ENCODE data around the gene KCTD12.
"Not testable (repeated sequence)": the region's sequence is repeated elsewhere in the genome, so short reads cannot be mapped to it uniquely, and the experiment has no call there.

KCTD12 gene

DNA sequence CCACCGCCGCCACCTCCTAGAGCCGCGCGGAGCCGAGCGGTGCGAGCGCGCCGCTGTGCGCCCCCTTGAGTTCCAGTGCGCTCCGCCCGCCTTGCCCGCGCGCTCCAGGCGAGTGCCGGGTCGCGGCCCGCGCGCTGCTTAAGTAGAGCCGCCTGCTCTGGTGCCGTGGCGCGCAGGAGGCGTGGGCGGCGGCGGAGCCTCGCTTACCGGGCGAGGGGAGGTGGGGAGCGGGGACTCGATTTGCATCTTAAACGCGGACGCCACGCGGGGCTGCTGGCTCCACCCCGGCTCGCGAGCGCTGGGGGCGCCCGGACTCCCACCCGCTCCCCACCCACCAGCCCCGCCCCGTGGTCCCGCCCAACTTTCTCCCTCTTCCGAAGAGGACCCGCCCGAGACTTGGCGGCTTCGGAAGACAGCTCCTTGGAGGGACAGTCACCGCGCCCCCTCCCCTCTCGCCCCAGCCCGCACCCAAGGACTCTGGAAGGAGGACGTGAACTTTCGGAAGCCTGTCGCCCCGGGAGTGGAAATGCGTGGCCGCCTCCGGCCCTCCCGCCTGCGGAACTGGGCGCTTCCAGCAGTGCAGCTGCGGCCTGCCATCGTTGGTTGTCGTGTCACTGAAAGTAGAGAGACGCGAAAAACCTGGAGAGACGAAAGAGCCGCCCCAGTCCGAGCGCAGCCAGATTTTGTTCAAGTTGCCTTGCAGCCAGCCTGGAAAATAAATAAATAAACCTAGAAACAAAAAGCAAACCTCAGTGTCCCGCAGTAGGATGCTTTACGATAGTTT lies at the start of gene KCTD12:
TSS of gene KCTD12 (minus strand) at position 114 of the 784 bp plus-strand sequence. CDS start 257 bp downstream, outside the sequence.
- in situ Hi-C loops (cut with MboI; ENCODE audit: low sequenced_read_pairs): no loop called here

DNA sequence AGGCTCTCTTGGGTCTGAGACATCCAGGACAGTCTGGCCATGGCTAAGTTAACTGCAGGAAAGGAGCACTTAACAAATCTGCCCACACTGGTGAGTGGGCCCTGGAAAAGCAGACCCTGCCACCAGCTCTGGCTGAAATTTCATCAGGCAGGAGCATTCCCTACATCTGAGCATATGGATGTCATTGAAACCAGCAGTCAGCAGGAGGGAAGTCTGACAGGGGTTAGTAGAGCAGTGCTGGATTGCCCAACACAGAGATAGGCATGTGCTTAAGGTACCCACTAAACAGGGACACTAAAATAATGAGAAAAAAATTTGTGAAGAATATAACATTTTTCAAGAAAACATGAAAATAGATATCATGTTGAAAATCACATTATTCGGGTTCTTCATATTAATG lies 48.5 kb upstream of the KCTD12 start:
- in situ Hi-C loops (cut with MboI; ENCODE audit: low sequenced_read_pairs): no loop called here

DNA sequence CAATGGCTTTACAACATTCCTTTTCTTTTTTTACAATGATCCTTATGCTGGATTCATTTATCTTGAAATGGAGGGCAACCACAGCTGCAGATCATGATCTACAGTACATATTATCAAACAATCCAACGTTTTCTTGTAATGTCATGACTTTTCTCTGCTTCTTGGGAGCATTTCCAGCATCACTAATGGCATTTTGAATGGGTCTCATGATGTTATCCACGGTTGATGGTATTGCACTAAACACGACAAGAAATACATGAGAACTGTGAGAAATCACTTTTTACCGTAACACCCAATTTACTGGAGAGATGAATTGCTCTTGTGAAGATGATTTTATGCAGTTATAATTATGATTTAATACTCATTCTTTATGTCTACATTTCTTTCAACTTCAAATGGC lies 45.9 kb upstream of the KCTD12 start:
- in situ Hi-C loops (cut with MboI; ENCODE audit: low sequenced_read_pairs): no loop called here

DNA sequence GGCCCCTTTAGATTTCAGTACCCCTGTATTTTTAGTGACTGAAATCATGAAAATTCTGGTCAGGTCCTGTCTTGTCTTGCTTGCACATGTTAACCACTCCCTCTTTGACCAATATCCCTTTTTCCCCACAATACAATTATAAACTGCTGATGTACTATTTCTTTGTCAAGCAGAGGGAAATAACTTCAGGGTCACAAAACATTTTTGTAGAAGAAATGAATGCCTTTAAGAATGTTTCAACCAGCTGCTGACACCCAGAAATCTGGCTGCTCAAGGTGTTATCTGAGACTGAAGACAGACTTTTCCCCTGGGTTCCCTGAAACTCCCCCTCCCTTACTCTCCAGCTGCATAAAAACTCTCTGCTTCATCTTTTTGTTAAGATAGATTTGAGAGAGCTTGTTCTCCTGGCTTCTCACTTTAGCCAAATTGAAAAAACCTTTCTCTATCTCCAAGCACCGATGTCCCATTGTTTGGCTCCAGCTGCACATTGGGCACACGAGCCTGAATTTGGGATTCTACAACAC lies 43.7 kb upstream of the KCTD12 start:
- in situ Hi-C loops (cut with MboI; ENCODE audit: low sequenced_read_pairs): no loop called here

DNA sequence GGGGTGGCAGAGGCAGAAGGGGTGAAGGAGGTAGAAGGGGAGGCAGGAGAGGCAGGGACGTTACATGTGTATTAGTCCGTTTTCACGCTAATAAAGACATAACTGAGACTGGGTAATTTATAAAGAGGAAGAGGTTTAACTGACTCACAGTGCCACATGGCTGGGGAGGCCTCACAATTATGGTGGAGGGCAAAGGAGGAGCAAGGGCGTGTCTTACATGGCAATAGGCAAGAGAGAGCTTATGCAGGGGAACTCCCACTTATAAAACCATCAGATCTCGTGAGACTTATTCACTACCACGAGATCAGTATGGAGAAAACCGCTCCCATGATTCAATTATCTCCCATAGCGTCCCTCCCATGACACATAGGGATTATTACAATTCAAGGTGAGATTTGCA lies 43.1 kb upstream of the KCTD12 start:
- in situ Hi-C loops (cut with MboI; ENCODE audit: low sequenced_read_pairs): no loop called here

DNA sequence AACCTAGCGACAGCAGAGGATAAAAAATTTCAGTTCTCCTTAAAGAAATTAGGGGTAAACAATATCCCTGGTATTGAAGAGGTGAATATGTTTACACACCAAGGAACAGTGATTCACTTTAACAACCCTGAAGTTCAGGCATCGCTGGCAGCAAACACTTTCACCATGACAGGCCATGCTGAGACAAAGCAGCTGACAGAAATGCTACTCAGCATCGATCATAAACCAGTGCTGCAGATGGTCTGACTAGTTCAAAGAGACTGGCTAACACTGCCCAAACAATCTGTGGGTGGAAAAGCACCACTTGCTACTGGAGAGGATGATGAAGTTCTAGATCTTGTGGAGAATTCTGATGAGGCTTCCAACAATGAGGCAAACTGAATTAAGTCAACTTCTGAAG lies 42.3 kb upstream of the KCTD12 start:
- in situ Hi-C loops (cut with MboI; ENCODE audit: low sequenced_read_pairs): no loop called here

DNA sequence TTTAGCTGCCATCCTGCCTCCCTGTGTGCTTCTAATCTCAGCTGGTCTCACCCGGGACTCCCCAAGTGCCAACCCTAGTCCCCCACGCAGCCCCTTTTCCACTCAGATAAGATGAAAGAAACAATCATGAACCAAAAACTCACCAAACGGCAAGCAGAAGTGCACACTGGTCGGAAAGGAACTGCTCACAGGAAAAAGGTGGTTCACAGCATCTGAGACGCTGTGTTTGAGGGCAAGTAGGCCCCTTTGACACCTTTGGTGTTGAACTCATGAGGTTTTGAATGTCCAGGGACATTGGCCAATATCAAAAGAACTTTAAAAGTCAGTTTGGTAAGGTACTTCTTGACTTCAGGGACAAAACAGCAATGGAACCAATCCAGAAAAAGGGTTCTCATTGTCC lies 41.8 kb upstream of the KCTD12 start:
- in situ Hi-C loops (cut with MboI; ENCODE audit: low sequenced_read_pairs): no loop called here

DNA sequence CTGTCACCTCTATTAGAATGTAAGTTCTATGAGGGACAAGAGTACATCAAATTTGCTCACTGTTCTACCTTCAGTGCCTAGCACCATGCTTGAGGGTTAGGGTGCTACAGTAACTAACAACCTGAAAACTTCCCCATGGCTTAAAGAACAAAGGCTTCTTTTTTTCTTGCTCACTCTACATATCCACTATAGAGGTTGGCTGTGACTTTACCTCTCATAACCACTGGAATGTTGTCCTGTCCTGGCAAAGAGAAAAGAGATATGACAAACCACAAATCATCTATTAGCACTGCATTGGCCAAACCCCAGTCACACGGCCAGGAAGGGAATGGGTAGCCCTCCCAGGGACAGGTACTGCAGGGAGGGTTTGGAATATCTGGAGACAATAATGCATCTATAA lies 38.9 kb upstream of the KCTD12 start:
- in situ Hi-C loops (cut with MboI; ENCODE audit: low sequenced_read_pairs): no loop called here

DNA sequence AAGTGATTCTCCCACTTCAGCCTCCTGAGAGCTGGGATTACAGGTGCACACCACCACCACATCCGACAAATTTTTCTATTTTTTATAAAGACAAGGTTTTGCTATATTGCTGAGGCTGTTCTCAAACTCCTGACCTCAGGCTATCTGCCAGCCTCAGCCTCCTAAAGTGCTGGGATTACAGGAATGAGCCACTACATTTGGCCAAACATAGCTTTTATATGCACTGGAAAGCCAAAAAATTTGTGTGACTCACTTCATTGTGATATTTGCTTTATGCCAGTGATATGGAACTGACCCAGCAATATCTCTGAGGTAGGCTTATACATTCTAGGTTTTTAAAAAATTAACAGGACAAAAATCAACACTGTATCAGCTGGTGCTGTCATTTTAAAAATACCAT lies 35.3 kb upstream of the KCTD12 start:
- in situ Hi-C loops (cut with MboI; ENCODE audit: low sequenced_read_pairs): loop anchor here (25.0 kb wide), 1 partner anchor 1234 kb away; no protein-coding TSS in a partner anchor

DNA sequence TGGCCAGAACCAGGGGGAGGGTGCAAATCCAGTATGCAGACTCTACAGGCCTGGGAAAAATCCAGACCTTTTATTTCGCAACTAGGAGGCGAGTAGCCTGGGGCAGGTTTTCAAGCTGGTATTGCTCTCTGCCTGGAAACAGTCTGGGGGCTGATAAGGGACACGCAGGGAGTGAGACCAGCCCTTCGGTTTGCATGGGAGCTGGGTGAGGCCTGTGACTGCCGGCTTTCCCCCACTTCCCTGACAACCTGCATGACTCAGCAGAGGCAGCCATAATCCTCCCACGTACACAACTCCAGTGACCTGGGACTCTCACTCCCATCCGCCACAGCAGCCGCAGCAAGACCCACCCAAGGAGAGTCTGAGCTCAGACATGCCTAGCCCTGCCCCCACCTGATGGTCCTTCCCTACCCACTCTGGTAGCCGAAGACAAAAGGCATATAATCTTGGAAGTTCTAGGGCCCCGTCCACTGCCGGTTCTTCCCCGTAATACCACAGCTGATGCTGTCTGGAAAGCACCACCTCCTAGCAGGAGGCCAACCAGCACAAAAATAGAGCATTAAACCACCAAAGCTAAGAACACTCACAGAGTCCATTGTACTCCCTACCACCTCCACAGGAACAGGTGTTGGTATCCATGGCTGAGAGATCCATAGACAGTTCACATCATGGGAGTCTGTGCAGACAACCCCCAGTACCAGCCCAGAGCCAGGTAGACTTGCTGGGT lies 31.7 kb upstream of the KCTD12 start:
- in situ Hi-C loops (cut with MboI; ENCODE audit: low sequenced_read_pairs): loop anchor here (25.0 kb wide), 1 partner anchor 1231 kb away; no protein-coding TSS in a partner anchor

DNA sequence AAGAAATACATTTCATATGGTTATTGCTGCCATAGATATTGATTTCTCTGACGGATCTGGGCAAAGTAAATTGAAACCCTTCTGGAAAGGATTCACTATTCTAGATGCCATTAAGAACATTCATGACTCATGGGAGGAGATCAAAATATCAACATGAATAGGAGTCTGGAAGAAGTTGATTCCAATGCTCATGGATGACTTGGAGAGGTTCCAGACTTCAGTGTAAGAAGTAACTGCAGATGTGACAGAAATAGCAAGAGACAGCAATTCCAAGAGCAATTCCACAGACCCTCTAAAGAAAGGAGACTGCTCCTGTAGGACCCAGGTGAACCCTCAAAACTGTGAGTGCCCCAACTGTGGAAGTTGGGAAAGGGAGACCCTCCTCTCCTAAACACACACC lies 30.9 kb upstream of the KCTD12 start:
- in situ Hi-C loops (cut with MboI; ENCODE audit: low sequenced_read_pairs): loop anchor here (25.0 kb wide), 1 partner anchor 1230 kb away; no protein-coding TSS in a partner anchor

DNA sequence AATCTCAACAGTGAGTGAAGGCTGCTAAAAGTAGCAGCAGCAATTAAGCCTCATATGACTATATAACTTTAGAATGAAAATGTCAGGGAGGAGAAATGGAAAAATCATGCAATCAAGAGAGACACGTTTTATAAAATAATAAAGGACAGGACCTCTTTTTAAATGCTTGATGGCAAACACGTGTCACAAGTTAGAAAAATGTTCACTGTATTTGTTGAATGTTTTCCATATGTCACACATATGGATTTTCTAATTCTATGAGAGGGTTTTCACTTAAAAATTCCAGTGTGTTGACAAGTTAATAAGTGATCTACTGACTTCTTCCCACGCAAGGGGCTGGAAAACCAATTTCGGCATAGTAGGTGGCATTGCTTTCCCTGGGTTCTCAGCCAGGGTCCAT lies 27.7 kb upstream of the KCTD12 start:
- in situ Hi-C loops (cut with MboI; ENCODE audit: low sequenced_read_pairs): loop anchor here (25.0 kb wide), 1 partner anchor 1227 kb away; no protein-coding TSS in a partner anchor

DNA sequence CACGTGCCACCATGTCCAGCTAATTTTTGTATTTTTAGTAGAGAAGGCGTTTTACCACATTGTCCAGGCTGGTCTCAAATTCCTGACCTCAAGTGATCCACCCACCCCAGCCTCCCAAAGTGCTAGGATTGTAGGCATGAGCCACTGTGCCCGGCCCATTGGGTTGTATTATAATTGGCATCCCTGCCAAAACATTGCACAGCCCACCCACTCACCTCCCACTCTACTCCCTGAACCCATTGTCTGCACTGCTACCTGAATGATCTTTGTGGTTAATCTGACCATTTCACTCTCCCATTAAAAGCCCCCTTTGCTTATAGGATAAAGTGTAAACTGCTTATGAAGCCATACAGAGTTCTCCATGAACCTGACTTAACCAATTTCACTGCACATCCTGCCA lies 26.3 kb upstream of the KCTD12 start:
- in situ Hi-C loops (cut with MboI; ENCODE audit: low sequenced_read_pairs): loop anchor here (25.0 kb wide), 1 partner anchor 1225 kb away; no protein-coding TSS in a partner anchor

DNA sequence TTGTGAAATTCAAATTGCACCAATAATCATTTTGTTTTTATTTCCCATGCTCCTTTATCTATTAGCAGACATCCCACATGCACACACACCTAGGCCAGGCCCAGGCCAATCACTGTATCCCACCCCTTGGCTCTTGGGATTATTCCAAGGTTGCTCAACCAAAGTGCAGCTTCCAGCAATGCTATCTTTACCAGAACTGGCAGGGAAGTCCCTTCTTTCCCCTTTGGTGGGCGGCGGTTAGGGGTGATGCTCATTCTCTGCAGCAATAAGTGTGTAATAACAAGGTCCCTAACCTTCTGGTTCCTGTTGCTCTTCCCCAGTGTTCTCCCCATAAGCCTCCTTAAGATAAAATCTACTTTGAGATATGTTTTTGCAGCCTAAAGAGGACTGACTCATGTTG lies 18.3 kb upstream of the KCTD12 start:
- in situ Hi-C loops (cut with MboI; ENCODE audit: low sequenced_read_pairs): loop anchor here (10.0 to 25.0 kb wide), 2 partner anchors 1030 to 1217 kb away; no protein-coding TSS in a partner anchor

DNA sequence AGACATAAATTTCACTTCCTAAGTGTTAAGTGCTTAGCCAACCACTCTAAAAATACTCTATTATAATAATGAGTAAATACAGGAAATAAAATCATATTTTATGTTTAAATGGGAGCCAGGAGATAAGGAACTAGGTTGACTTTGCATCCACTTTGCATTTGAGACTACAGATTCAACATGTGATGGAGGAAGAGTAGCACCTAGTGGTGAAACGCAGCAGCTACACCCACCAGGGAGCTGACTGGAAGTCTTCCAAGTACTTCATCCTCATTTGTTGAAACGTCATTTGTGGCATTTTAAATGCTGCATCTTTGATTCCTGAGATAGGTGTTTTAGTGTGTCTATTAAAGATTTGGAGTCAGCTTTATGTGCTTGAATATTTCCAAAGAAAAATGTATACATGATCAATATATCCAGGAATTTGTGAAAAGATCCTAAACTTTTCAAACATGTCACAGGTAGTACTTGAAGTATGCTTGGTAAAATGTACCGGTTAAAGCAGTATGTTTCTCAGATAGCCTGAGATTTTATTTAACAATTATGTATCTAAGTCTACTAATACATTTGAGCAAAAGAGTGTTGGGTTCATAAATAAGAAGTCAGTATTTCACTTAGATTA lies 17.4 kb upstream of the KCTD12 start:
- in situ Hi-C loops (cut with MboI; ENCODE audit: low sequenced_read_pairs): loop anchor here (10.0 to 25.0 kb wide), 2 partner anchors 1029 to 1216 kb away; no protein-coding TSS in a partner anchor

DNA sequence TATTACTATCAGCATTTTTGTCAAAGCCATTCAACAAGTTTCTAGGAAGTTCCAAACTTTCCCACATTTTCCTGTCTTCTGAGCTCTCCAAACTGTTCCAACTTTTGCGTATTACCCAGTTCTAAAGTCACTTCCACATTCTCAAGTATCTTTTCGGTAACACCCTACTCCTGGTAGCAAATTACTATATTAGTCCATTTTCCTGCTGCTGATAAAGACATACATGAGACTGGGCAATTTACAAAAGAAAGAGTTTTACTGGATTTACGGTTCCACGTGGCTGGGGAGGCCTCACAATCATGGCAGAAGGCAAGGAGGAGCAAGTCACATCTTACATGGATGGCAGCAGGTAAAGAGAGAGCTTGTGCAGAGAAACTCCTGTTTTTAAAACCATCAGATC lies 12.9 kb upstream of the KCTD12 start:
- in situ Hi-C loops (cut with MboI; ENCODE audit: low sequenced_read_pairs): not testable (repeated sequence)

DNA sequence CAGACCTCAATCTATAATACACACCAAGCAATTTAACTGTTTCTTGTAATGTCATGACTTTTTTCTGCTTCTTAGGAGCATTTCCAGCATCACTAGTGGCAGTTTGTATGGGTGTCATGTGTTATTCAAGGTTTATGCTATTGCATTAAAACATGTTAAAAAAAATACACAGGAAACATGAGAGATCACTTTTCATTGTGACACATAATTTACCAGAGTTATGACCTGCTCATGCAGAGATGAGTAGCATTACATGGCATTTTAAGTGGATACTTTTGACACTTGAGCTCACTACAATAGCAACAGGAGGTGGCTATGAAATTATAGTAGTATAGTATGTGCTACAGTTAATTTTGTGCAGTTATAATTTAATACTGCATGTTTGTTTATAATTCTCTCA lies 11.0 kb upstream of the KCTD12 start:
- in situ Hi-C loops (cut with MboI; ENCODE audit: low sequenced_read_pairs): not testable (repeated sequence)

DNA sequence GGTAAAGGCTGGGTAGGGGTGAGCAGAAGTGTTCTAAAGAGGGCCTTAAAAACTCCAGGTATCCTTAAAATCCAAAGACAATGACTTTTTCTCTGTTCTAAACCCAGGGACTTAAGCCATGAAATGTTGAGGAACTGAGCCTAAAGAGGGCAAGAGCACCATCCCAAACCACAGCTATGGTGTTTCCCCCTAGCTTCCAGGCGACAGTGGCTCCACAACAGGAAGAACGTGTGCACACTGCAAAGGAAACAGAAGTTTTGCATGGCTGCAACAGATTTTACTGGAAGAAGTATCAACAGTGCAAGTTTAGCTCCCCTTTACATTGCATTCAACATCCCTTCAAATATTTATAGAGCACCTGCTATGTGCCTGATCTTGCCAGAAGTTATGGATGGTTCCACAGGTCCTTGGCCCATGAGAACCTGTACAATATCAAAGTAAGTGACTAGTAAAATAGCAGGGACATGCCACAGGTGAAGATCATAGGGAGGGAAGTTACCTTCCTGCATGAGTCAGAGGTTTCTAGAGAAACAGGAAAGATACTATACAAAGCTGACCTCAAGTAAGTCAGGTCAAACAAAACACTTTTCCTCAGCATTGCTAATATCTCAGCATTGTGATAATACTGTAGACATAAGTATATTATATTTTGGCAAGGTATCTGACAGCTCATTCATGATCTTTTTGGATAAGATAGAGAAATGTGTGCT lies 8.4 kb upstream of the KCTD12 start:
- in situ Hi-C loops (cut with MboI; ENCODE audit: low sequenced_read_pairs): no loop called here

DNA sequence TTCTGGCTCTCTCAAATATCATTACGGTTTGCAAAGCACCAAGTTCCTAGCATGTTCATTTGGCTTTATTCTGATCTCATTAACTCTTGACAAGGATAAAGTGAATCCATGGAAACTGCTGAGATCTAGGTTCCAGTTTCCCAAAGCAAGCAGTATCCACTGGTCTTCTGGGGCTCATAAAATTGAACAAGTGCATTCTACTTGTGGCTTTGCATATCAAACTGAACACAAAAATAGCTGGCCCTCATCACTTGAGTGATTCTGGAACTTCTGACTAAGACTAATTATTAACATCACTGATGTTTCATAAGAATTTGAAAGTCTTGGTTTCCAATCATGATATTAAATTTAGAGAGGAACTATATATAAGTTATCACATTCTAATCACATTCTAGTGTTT lies 6.3 kb upstream of the KCTD12 start:
- in situ Hi-C loops (cut with MboI; ENCODE audit: low sequenced_read_pairs): no loop called here

DNA sequence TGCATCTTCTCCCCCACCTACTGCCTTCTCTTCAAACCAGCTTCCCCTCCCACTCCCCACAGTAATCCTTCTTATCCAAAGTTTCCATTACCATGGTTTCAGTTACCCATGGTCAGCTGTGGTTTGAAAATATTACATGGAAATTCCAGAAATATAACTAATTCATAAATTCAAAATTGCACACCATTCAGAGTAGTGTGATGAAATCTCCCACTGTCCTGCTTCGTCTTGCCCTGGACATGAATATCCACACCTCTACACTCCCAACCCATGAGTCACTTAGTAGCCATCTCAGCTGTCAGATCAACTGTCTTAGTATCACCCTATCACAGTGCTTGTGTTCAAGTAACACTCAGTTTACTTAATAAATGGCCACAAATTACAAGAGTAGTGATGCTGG lies 3.8 kb upstream of the KCTD12 start:
- in situ Hi-C loops (cut with MboI; ENCODE audit: low sequenced_read_pairs): no loop called here

DNA sequence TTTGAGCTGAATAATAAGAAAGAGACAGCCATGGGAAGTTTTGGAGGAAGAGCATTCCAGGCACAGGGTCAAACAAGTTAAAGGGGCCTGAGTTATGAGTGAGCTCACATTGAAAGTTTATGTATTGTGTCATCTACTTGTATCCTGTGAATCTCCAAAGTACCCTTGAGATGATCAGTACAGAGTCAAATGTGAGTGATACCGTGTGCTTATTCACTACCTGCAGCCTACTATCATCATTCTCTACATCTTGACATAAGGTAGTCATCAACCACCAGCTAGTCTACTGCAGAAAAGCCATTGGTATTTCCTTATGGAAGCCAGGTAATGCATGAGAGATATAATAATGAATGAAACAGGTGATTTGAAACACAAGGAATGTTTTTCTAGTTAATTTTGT lies 3.0 kb upstream of the KCTD12 start:
- in situ Hi-C loops (cut with MboI; ENCODE audit: low sequenced_read_pairs): no loop called here

All from HL-60/S4 treated with retinoic acid at 250 ng/mL for 4 days and 3 days (cell line).